NB4 (cell line): Measurements from ENCODE around the gene ZFAND3.

Source experiments
- CTCF ChIP-seq: IDR thresholded peaks from one replicate; pipeline ENCODE4 v1.5.1; 2012; ENCODE audit warnings: low read depth, low read length
- MAX ChIP-seq: IDR thresholded peaks from 2 replicates; pipeline ENCODE4 v1.6.1; 2011; ENCODE audit warnings: low read depth, low read length
- MYC ChIP-seq: IDR thresholded peaks from 2 replicates; pipeline ENCODE4 v1.6.1; 2011; ENCODE audit warnings: low read depth, low read length

GRCh38 chr6:38088829-38089228 is 269.3 kb downstream of the ZFAND3 start:
- TF ChIP-seq CTCF (no peak), MAX (no peak), MYC (no peak)
